Neural progenitor cell (in vitro differentiated cells): ENCODE data around the gene PCCB. TPM values are rescaled to one million over a fixed set of nuclear protein-coding genes. Genes with fewer than 3 reads are reported as not detected.
A peak's percentile ranks its signal among the peaks of the same experiment; 100 is the strongest.

Experiments used
- DNase-seq: peaks from one replicate; pipeline ENCODE4 v3.0.0-alpha.2; 2016; ENCODE audit warnings: low spot score
- H2AFZ ChIP-seq: fragments of 200-600 bp; sonication (generic); replicated peaks from 2 replicates; pipeline ENCODE4 v1.6.1; 2016; ENCODE audit warnings: antibody characterized with exemption
- H3F3A ChIP-seq: fragments of 200-600 bp; sonication (generic); 2 replicates; pipeline ENCODE4 v1.6.1; 2016; ENCODE audit warnings: antibody characterized with exemption, low read depth
- H3K27ac ChIP-seq: fragments of 200-600 bp; sonication (generic); 2 replicates; pipeline ENCODE4 v1.5.1; 2016; ENCODE audit warnings: mild to moderate bottlenecking
- H3K27me3 ChIP-seq: fragments of 200-600 bp; sonication (generic); 2 replicates; pipeline ENCODE4 v1.6.1; 2016; ENCODE audit warnings: mild to moderate bottlenecking, moderate library complexity
- H3K36me3 ChIP-seq: fragments of 200-600 bp; sonication (generic); 2 replicates; pipeline ENCODE4 v1.5.1; 2016
- H3K4me1 ChIP-seq: fragments of 200-600 bp; sonication (generic); 2 replicates; pipeline ENCODE4 v1.6.1; 2016; ENCODE audit warnings: mixed run types
- H3K4me2 ChIP-seq: fragments of 200-600 bp; sonication (generic); 2 replicates; pipeline ENCODE4 v1.6.1; 2016
- H3K4me3 ChIP-seq: fragments of 200-600 bp; sonication (generic); 2 replicates; pipeline ENCODE4 v1.5.1; 2016
- H3K79me2 ChIP-seq: fragments of 200-600 bp; sonication (generic); 2 replicates; pipeline ENCODE4 v1.6.1; 2016; ENCODE audit warnings: low read depth
- H3K9ac ChIP-seq: fragments of 200-600 bp; sonication (generic); 2 replicates; pipeline ENCODE4 v1.6.1; 2016
- H3K9me3 ChIP-seq: fragments of 200-600 bp; sonication (generic); 2 replicates; pipeline ENCODE4 v1.5.1; 2016; ENCODE audit warnings: low read depth
- H4K20me1 ChIP-seq: fragments of 200-600 bp; sonication (generic); 2 replicates; pipeline ENCODE4 v1.6.1; 2016; ENCODE audit warnings: low read depth
- H3K27ac Mint-ChIP-seq: 3 replicates; pipeline ENCODE4 v1.8.0; 2021; ENCODE audit warnings: mixed read lengths
- H3K27me3 Mint-ChIP-seq: 2 replicates; pipeline ENCODE4 v1.8.0; 2022; ENCODE audit warnings: low read depth, mild to moderate bottlenecking, inconsistent platforms, moderate library complexity, mixed read lengths; ENCODE audit not compliant: insufficient read depth
- H3K36me3 Mint-ChIP-seq: 3 replicates; pipeline ENCODE4 v1.8.0; 2021; ENCODE audit warnings: mixed read lengths
- H3K4me1 Mint-ChIP-seq: 3 replicates; pipeline ENCODE4 v1.8.0; 2021; ENCODE audit warnings: mixed read lengths
- H3K4me3 Mint-ChIP-seq: 3 replicates; pipeline ENCODE4 v1.8.0; 2021; ENCODE audit warnings: mild to moderate bottlenecking, moderate library complexity, mixed read lengths
- H3K9me3 Mint-ChIP-seq: 3 replicates; pipeline ENCODE4 v1.8.0; 2020; ENCODE audit warnings: mixed read lengths
- EZH2 ChIP-seq: fragments of 200-600 bp; sonication (generic); IDR thresholded peaks from 2 replicates; pipeline ENCODE4 v1.6.1; 2017; ENCODE audit warnings: antibody characterized with exemption, mild to moderate bottlenecking, moderate library complexity
- EZH2phosphoT487 ChIP-seq: fragments of 200-600 bp; sonication (generic); IDR thresholded peaks from 2 replicates; pipeline ENCODE4 v1.6.1; 2017; ENCODE audit warnings: antibody characterized with exemption
- total RNA-seq: library from RNA; depleted of rRNA; stranded (reverse); fragments of >200 nt; gene quantifications from 2 replicates; pipeline ENCODE4 v1.2.3, GENCODE V29; 2015; ENCODE audit warnings: low replicate concordance
- TF ChIP-seq, protein P1 (sequence below): fragments of 200-600 bp; sonication (generic); IDR thresholded peaks from 2 replicates; pipeline ENCODE4 v1.5.1; 2017; ENCODE audit warnings: antibody characterized with exemption, mild to moderate bottlenecking

The PCCB gene
- total RNA-seq, 1 donor from 2014 or later: 83.4 TPM

DNA sequence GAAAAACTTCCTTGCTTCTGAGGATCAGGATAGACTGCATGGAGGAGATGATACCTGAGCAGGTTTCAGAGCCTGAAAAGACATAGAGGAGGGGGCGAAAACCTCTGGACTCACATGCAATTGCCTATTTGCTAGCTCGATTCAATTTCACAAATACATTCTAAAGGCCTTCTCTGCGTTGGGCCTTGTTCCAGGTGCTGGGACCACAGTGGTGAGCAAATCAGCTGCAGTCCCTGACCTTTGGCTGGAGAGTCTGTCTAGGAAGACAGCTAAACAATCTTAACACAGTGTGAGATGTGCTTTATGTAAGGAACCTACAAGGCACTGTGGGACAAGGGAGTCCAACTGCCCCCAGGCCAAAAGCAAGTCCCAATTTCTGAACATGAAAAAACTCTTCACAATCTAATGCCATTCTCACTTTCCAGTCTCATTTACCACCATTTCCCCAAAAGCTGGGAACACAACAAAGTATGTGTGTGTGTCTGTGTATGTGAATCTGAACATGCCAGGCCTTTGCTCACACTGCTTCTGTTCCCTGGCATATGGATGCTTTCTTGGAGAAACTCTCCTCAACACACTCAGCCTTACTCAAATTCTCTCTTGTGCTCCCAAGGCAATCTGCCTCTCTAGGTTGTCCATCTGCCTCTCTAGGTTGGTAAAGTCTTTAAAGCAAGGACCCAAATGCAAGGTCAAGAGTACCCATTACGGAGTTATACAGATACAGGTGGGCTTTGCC is 2.1 kb upstream of the PCCB start:
- no peaks in the 10 kb centered on the region for H3K9me3 ChIP-seq
- Mint-ChIP-seq H3K9me3 (peaks cover 2% of the 10 kb centered on the region), H3K4me1 (peaks cover 12% of the 10 kb centered on the region), H3K36me3 (no peaks in the 10 kb centered on the region), H3K27ac (peak overlapping the region; percentile 16), H3K27me3 (no peaks in the 10 kb centered on the region), H3K4me3 (no peak overlapping the region)
- peaks cover 8% of the 10 kb centered on the region for H3K4me1 ChIP-seq
- peaks cover 14% of the 10 kb centered on the region for H3F3A ChIP-seq
- no peaks in the 10 kb centered on the region for H3K27me3 ChIP-seq
- H4K20me1 ChIP-seq: no peaks in the 10 kb centered on the region
- H3K36me3 ChIP-seq: no peaks in the 10 kb centered on the region
- no peak for DNase-seq
- H3K27ac ChIP-seq: no peak overlapping the region
- no peak overlapping the region for H3K9ac ChIP-seq
- H2AFZ ChIP-seq: peak overlapping the region; percentile 69
- peaks cover 25% of the 10 kb centered on the region for H3K79me2 ChIP-seq
- no peak for TF ChIP-seq EZH2
- no peak overlapping the region for H3K4me3 ChIP-seq
- H3K4me2 ChIP-seq: no peak overlapping the region

DNA sequence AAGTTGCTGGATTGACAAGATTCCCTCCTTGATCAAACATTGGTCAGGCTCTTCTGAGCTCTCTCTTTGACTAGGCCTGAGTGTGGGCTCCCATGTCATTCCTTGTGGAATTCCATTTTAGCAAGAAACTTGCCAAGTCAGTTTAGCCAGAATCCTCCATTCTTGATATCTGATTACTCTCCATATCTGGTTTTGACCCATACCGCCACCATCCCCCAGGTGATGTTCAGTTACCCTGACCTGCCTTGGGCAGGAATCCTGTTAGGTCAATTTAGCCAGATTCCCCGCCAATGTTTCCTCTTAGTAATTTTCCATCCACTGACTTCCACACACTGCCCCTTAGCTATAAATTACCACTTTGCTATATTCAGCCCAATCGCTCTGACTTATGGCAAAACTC is 1.0 kb upstream of the PCCB start:
- Histone ChIP-seq H3K36me3 (no peaks in the 10 kb centered on the region), H3K9ac (no peak overlapping the region), H3K4me1 (peaks cover 8% of the 10 kb centered on the region), H3K4me3 (no peak overlapping the region), H3K27me3 (no peaks in the 10 kb centered on the region), H3K4me2 (no peak overlapping the region), H3F3A (peaks cover 14% of the 10 kb centered on the region), H3K9me3 (no peaks in the 10 kb centered on the region), H4K20me1 (no peaks in the 10 kb centered on the region), H3K79me2 (peaks cover 36% of the 10 kb centered on the region), H3K27ac (no peak overlapping the region), H2AFZ (no peak overlapping the region)
- peaks cover 12% of the 10 kb centered on the region for H3K4me1 Mint-ChIP-seq
- DNase-seq: no peak
- TF ChIP-seq EZH2phosphoT487 (no peak), EZH2 (no peak)
- TF ChIP-seq, protein P1, sequence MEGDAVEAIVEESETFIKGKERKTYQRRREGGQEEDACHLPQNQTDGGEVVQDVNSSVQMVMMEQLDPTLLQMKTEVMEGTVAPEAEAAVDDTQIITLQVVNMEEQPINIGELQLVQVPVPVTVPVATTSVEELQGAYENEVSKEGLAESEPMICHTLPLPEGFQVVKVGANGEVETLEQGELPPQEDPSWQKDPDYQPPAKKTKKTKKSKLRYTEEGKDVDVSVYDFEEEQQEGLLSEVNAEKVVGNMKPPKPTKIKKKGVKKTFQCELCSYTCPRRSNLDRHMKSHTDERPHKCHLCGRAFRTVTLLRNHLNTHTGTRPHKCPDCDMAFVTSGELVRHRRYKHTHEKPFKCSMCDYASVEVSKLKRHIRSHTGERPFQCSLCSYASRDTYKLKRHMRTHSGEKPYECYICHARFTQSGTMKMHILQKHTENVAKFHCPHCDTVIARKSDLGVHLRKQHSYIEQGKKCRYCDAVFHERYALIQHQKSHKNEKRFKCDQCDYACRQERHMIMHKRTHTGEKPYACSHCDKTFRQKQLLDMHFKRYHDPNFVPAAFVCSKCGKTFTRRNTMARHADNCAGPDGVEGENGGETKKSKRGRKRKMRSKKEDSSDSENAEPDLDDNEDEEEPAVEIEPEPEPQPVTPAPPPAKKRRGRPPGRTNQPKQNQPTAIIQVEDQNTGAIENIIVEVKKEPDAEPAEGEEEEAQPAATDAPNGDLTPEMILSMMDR: no peak
- H3K27me3 Mint-ChIP-seq: no peaks in the 10 kb centered on the region
- H3K27ac Mint-ChIP-seq: peak overlapping the region; percentile 61
- H3K4me3 Mint-ChIP-seq: no peak overlapping the region
- H3K36me3 Mint-ChIP-seq: no peaks in the 10 kb centered on the region
- H3K9me3 Mint-ChIP-seq: no peaks in the 10 kb centered on the region

DNA sequence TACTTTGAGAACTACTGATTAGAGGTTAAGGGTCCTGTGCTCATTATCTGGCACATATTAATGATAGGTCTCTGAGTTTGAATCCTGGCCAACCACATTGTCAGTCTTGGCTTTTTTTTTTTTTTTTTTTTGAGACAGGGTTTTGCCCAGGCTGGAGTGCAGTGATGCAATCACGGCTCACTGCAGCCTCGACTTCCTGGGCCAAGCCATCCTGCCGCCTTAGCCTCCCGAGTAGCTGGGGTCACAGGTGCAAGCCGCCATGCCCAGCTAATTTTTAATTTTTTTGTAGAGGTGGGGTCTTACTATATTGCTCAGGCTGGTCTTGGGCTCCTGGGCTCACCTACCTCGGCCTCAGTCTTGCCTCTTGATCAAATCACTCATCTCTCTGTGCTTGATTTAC is 547 bp upstream of the PCCB start:
- no peaks in the 10 kb centered on the region for H3K9me3 Mint-ChIP-seq
- Histone ChIP-seq H2AFZ (peak overlapping the region; percentile 80), H3K9ac (no peak overlapping the region)

More for the DNA sequence above, 547 bp upstream of the PCCB start:
- H3F3A ChIP-seq: peaks cover 14% of the 10 kb centered on the region
- Mint-ChIP-seq H3K27me3 (no peaks in the 10 kb centered on the region), H3K27ac (peak overlapping the region; percentile 90), H3K36me3 (no peaks in the 10 kb centered on the region), H3K4me1 (peaks cover 12% of the 10 kb centered on the region), H3K4me3 (peak overlapping the region; percentile 93)
- TF ChIP-seq EZH2: no peak
- TF ChIP-seq, protein P1: no peak
- TF ChIP-seq EZH2phosphoT487: no peak
- H3K27me3 ChIP-seq: no peaks in the 10 kb centered on the region
- peaks cover 40% of the 10 kb centered on the region for H3K79me2 ChIP-seq
- H3K27ac ChIP-seq: peak overlapping the region; percentile 95
- no peaks in the 10 kb centered on the region for H4K20me1 ChIP-seq
- H3K9me3 ChIP-seq: no peaks in the 10 kb centered on the region
- H3K4me1 ChIP-seq: peaks cover 8% of the 10 kb centered on the region
- peak overlapping the region; percentile 58 for H3K4me3 ChIP-seq
- no peak for DNase-seq
- peak overlapping the region; percentile 83 for H3K4me2 ChIP-seq
- no peaks in the 10 kb centered on the region for H3K36me3 ChIP-seq
